Subcutaneous adipose tissue (tissue), 4 donors: ENCODE results near the gene SPOCK1. TPM values are rescaled to one million over a fixed set of nuclear protein-coding genes. Genes with fewer than 3 reads are reported as not detected.

Source experiments
- CTCF ChIP-seq: fragments of 450-650 bp; IDR thresholded peaks from one replicate; pipeline ENCODE4 v1.5.1; 2016; ENCODE audit warnings: low read depth, mild to moderate bottlenecking, control low read depth, antibody characterized with exemption, moderate library complexity
- total RNA-seq, 4 donors: library from RNA; depleted of rRNA; stranded (reverse); fragments of >200 nt; gene quantifications; one replicate each; pipeline ENCODE4 v1.1.0, GENCODE V29; 2016

Gene SPOCK1
- total RNA-seq, 4 donors from 2014 or later = 55.2 to 84.6 (median 70.1) TPM

DNA sequence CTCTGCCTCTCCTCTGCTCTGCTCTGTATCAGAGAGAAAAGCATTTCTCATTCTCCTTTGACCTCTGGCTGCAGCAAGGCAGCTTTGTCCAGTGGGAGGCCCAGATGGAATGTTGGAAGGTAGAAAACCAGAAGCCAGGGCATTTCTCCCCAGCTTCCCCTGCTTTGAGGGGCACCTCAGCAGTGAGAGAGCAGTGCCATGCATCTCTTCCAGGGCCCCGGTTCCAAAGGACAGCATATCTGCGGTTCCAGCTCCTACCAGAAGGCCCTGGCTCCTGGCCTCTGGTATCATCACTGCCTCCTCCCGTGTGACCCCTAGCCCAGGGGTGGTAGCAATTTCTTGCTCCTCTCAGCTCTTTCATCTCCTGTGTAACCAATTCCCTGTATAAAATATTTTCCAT is 190.8 kb downstream of the SPOCK1 start:
- TF ChIP-seq CTCF = no peak

DNA sequence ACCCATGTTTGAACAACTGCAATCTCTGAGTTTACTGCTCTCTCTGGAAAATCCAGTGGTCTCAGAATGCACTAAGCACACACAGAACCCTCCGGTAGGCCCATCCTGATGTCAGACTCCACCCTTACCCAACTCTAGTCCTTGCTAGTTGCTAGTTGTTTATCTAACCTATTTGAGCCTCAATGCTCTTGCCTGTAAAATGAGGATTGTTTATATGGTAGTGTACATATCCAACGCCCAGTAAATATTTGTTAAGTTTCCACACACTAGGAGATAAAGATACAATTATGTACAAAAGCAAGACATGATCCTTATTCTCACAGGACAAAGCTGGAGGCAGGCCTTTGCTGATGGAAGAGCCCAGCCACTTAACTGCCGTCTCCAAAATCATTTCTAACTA is 192.2 kb downstream of the SPOCK1 start:
- TF ChIP-seq CTCF = no peak

GRCh38 chr5:137305971-137306602 is 193.0 kb downstream of the SPOCK1 start:
- TF ChIP-seq CTCF = no peak

DNA sequence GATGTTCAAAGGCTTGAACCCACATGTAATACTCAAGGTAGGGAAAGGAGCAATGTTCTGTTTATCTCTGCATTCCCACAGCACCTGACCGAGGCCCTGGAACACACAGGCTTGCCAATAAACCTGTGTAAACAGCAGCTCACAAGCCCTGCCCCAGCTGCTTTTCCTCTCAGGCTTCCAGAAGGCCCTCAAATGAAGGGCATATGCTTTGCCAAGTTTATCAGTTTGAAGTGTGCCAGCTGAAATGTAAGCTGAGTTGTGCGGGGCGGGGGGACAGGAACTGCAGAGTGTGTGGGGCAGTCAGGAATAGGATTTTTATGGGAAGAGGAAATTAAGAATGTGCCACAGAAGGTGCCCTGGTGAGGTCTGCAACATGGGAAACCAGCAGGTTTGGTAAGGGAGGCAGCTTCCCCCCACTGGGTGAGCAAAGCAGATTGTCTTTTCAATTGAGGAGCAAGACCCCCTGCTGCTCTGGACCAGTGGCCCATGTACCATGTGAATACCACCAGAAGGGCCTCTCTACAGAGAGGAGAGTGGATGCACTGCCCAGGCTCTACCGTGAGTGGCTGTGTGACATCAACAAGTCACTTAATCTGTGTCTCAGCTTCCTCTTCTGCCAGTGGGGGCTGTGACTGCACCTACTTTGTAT is 194.8 kb downstream of the SPOCK1 start:
- TF ChIP-seq CTCF = no peak

DNA sequence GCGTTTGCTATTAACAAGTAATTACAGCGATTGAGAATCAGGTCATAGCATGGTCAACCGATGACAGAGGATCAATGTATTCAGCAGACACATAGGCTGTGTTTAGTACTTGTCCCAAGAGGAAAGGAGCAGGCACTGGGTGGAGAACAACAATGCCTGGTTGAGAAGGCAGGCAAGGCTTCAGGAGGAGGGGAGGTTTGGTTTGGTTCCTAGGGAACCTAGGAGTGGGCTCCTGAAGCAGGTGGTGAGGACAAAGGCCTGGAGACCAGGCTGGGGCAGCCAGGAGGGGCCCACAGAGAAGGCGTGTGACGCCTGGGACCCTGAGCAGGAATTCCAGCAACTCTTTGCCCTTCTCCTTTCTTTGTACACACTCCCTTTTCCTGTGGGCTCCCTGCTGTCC is 195.6 kb downstream of the SPOCK1 start:
- no peak for TF ChIP-seq CTCF

DNA sequence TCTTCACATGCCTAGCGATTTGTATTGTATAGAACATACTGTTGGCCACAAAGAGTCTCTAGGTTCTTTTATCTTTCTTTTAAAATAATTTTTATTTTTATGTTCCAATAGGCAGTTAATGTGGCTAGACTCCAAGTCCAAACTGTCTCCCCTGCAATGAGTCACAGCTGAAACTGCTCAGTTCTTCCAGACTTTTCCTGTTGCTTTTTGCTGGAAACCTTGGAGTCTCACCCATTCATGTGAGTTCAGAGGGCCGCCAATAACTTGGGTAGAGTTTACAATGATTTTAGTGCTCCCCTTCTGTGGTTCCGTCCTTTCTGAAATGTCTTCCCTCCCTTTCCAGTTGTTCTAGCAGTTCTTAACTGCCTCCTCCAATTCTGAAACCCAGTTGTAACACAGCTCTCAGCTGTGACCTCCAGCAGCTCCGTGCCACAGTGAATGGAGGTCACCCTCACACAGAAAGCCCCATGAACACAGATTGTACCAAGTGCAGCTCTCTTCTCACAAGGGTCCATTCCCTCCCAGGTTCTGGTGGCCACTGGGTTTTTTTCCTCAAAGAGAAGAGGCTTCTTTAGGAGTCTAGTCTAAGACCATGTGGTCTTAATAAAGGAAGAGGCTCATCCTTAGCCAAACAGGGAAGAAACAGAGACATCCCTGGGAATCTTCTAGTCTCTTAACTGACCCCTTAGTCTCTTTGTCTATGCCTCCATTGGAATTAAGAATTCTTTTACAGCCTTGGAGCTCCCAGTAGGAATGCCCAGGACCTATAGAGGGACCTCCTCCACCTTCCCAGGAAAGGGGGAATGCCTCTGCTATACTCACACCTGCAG is 198.5 kb downstream of the SPOCK1 start:
- TF ChIP-seq CTCF = no peak

DNA sequence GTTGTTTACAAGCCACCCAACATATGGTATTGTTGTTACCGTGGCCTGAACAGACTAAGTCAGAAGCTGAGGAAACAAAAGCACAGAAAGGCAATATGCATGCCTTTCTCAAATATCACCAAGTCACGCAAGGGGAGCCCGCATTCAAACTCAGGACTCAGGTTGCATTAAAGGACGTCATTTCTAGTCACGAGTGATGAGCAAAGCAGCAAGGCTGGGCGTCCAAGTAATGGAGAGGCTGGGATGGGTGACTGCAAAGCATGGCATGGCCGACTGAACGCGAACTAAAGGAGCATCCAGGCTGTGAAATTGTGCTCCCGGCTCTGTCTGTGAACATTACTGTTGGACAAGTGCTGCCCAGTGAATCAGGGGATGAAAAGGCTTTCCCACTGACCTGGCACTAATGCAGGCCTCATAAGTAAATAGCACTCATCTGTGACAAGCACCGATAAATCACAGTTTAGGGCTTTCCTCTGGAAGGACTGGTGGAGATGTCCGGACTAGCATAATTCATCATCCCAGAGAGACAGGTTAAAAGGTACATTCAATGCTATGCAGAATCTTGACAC is 202.8 kb downstream of the SPOCK1 start:
- no peak for TF ChIP-seq CTCF
